Fibroblast of skin of right biceps (primary cell): ENCODE data around the gene NPTX1.

Source experiments
- DNase-seq: peaks from one replicate; pipeline ENCODE4 v3.0.0-alpha.2; 2013

The NPTX1 gene

GRCh38 chr17:80424878-80425765 lies 51.3 kb downstream of the NPTX1 start:
- DNase-seq = no peak

GRCh38 chr17:80424261-80424660 lies 52.1 kb downstream of the NPTX1 start:
- DNase-seq = no peak

GRCh38 chr17:80423536-80424225 lies 52.7 kb downstream of the NPTX1 start:
- DNase-seq = no peak

GRCh38 chr17:80422981-80423380 lies 53.4 kb downstream of the NPTX1 start:
- DNase-seq = no peak

DNA sequence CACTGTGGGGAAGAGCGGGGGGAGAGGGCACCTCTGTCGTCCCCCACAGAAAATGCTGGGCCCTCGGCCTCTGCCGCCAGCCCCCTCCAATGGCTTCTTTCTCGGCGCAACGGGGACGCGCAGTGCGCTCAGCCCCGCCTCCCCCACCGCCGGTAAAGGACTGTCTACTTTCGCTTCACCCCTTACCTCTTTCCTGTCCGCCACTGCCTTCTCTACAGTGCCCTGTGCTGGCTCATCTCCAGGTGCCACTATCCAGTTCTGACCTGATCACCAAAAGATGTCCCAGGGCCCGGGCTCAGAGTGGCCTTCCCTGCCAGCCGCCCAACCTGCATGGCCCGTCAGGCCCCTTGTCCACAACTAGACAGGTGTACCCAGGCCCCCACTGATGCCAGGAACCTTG lies 54.1 kb downstream of the NPTX1 start:
- DNase-seq = no peak

DNA sequence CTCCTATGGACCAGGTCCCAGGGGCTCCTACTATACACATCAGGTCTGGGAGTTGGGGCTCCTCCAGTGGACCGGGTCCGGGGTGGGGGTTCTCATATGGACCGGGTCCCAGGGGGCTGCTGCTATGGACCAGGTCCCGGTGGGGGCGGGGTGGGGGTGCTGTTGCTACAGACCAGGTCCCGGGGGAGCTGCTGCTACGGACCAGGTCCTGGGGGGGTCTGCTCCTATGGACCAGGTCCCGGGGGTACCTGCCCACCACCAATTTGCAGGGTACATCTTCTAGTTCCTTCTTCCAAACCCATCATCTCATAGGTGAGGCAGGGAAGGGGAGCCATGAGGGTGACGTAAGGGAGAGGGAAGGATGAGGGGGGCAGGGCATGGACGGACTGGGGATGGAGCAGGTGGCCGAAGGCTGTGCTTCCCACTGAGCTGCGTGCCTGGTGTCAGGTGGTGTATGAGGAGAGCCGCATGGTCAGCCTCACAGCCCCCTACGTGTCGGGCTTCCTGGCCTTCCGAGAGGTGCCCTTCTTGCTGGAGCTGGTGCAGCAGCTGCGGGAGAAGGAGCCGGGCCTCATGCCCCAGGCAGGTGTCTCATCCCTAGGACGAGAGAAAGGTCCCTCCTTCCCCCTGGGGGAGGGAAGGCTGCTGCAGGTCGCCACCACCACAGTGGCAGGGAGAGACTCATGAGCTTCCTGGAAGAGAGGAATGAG lies 54.9 kb downstream of the NPTX1 start:
- DNase-seq = no peak

- DNase-seq = no peak
These were observed 57.2 kb downstream of the NPTX1 start for GRCh38 chr17:80419255-80419654.

DNA sequence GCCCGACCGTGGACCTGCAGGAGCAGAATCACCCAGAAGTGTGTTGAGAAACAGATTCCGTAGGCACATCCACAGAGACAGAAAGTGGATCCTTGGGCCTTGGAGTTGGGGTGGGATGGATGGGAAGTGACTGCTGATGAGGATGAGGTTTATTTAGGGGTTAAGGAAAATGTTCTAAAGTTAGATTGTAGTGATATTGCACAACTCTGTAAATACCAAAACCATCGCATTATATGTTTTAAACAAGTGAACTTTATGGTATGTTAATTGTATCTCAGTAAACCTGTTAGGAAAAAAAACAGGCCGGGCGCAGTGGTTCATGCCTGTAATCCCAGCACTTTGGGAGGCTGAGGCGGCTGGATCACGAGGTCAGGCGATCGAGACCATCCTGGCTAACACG lies 57.8 kb downstream of the NPTX1 start:
- no peak for DNase-seq
